ENCODE results near the gene RBSN. TPM values are rescaled to one million over a fixed set of nuclear protein-coding genes. Genes with fewer than 3 reads are reported as not detected.

Gene RBSN
- polyA plus RNA-seq, 4 donors = 21.6 to 25.8 (median 24.4) TPM

GRCh38 chr3:15063656-15064286 lies 35.2 kb downstream of the RBSN start:
- no peak for DNase-seq (ENCODE audit: low read depth in 4 of 4, low spot score in 3 of 4)

GRCh38 chr3:15063238-15063637 lies 35.7 kb downstream of the RBSN start:
- no peak for DNase-seq (ENCODE audit: low read depth in 4 of 4, low spot score in 3 of 4)

- no peak for DNase-seq (ENCODE audit: low read depth in 4 of 4, low spot score in 3 of 4)
Observed at GRCh38 chr3:15060029-15060428, 38.9 kb downstream of the RBSN start.

- no peak for DNase-seq (ENCODE audit: low read depth in 4 of 4, low spot score in 3 of 4)
Observed at GRCh38 chr3:15056676-15057404, 42.1 kb downstream of the RBSN start.

- DNase-seq (ENCODE audit: low read depth in 4 of 4, low spot score in 3 of 4) = no peak
Observed at GRCh38 chr3:15055019-15055557, 43.9 kb downstream of the RBSN start.

- DNase-seq (ENCODE audit: low read depth in 4 of 4, low spot score in 3 of 4) = no peak
Observed at GRCh38 chr3:15053541-15053940, 45.4 kb downstream of the RBSN start.

GRCh38 chr3:15052335-15053242 lies 46.4 kb downstream of the RBSN start:
- no peak for DNase-seq (ENCODE audit: low read depth in 4 of 4, low spot score in 3 of 4)

- DNase-seq (ENCODE audit: low read depth in 4 of 4, low spot score in 3 of 4) = no peak
Observed at GRCh38 chr3:15051531-15051930, 47.4 kb downstream of the RBSN start.

GRCh38 chr3:15050405-15051092 lies 48.4 kb downstream of the RBSN start:
- no peak for DNase-seq (ENCODE audit: low read depth in 4 of 4, low spot score in 3 of 4)

- no peak for DNase-seq (ENCODE audit: low read depth in 4 of 4, low spot score in 3 of 4)
Observed at GRCh38 chr3:15049584-15049983, 49.4 kb downstream of the RBSN start.

GRCh38 chr3:15045667-15046066 lies 53.3 kb downstream of the RBSN start:
- no peak for DNase-seq (ENCODE audit: low read depth in 4 of 4, low spot score in 3 of 4)

GRCh38 chr3:15044326-15044725 lies 54.6 kb downstream of the RBSN start:
- DNase-seq (ENCODE audit: low read depth in 4 of 4, low spot score in 3 of 4) = no peak

GRCh38 chr3:15043408-15044171 lies 55.4 kb downstream of the RBSN start:
- no peak for DNase-seq (ENCODE audit: low read depth in 4 of 4, low spot score in 3 of 4)

GRCh38 chr3:15042936-15043335 lies 56.0 kb downstream of the RBSN start:
- no peak for DNase-seq (ENCODE audit: low read depth in 4 of 4, low spot score in 3 of 4)

- no peak for DNase-seq (ENCODE audit: low read depth in 4 of 4, low spot score in 3 of 4)
Observed at GRCh38 chr3:15041950-15042349, 57.0 kb downstream of the RBSN start.

GRCh38 chr3:15040844-15041243 lies 58.1 kb downstream of the RBSN start:
- no peak for DNase-seq (ENCODE audit: low read depth in 4 of 4, low spot score in 3 of 4)

- DNase-seq (ENCODE audit: low read depth in 4 of 4, low spot score in 3 of 4) = no peak
Observed at GRCh38 chr3:15038306-15038705, 60.6 kb downstream of the RBSN start.

GRCh38 chr3:15033103-15033502 lies 65.8 kb downstream of the RBSN start:
- no peak for DNase-seq (ENCODE audit: low read depth in 4 of 4, low spot score in 3 of 4)

- DNase-seq (ENCODE audit: low read depth in 4 of 4, low spot score in 3 of 4) = no peak
Observed at GRCh38 chr3:15032650-15033049, 66.3 kb downstream of the RBSN start.

- no peak for DNase-seq (ENCODE audit: low read depth in 4 of 4, low spot score in 3 of 4)
Observed at GRCh38 chr3:15029625-15030024, 69.3 kb downstream of the RBSN start.
